ENCODE measurements around the gene BLTP3A. TPM values are rescaled to one million over a fixed set of nuclear protein-coding genes. Genes with fewer than 3 reads are reported as not detected.

The BLTP3A gene
- total RNA-seq, 1 experiment from 2014 or later, result 6.5 TPM

- no peak for DNase-seq (ENCODE audit: low spot score)
- in situ Hi-C loops (cut with HindIII; ENCODE audit: low sequenced_read_pairs), result no loop called here
These were observed 27.9 kb downstream of the BLTP3A start for GRCh38 chr6:34819571-34820480.

- DNase-seq (ENCODE audit: low spot score), result no peak
- in situ Hi-C loops (cut with HindIII; ENCODE audit: low sequenced_read_pairs), result no loop called here
These were observed 37.3 kb downstream of the BLTP3A start for GRCh38 chr6:34829137-34829536.

- no peak for DNase-seq (ENCODE audit: low spot score)
- in situ Hi-C loops (cut with HindIII; ENCODE audit: low sequenced_read_pairs), result no loop called here
These were observed 41.1 kb downstream of the BLTP3A start for GRCh38 chr6:34832942-34833341.

- in situ Hi-C loops (cut with HindIII; ENCODE audit: low sequenced_read_pairs), result no loop called here
- no peak for DNase-seq (ENCODE audit: low spot score)
These were observed 43.1 kb downstream of the BLTP3A start for GRCh38 chr6:34834789-34835518.

- in situ Hi-C loops (cut with HindIII; ENCODE audit: low sequenced_read_pairs), result no loop called here
- DNase-seq (ENCODE audit: low spot score), result no peak
These were observed 44.1 kb downstream of the BLTP3A start for GRCh38 chr6:34836008-34836407.

GRCh38 chr6:34836451-34836850, 44.6 kb downstream of the BLTP3A start:
- in situ Hi-C loops (cut with HindIII; ENCODE audit: low sequenced_read_pairs), result no loop called here
- no peak for DNase-seq (ENCODE audit: low spot score)

GRCh38 chr6:34837528-34837927, 45.6 kb downstream of the BLTP3A start:
- in situ Hi-C loops (cut with HindIII; ENCODE audit: low sequenced_read_pairs), result no loop called here
- no peak for DNase-seq (ENCODE audit: low spot score)

GRCh38 chr6:34839666-34840352, 47.9 kb downstream of the BLTP3A start:
- DNase-seq (ENCODE audit: low spot score), result no peak
- in situ Hi-C loops (cut with HindIII; ENCODE audit: low sequenced_read_pairs), result no loop called here

Other genes with a start within 250 kb of the BLTP3A start
- 0.12 TPM in 1 of 2 replicates, not detected in the other for gene SPDEF, start 235.8 kb upstream of the BLTP3A start, total RNA-seq (2014; rRNA removed; shearing (Covaris generic))
- gene ILRUN, start 95.3 kb upstream of the BLTP3A start, total RNA-seq (2014; rRNA removed; shearing (Covaris generic)), result 39.3 and 51.4 TPM in 2 replicates
- 389 and 447 TPM in 2 replicates for gene SNRPC, start 34.6 kb upstream of the BLTP3A start, total RNA-seq (2014; rRNA removed; shearing (Covaris generic))
- 69.3 and 79.8 TPM in 2 replicates for gene TAF11, start 96.0 kb downstream of the BLTP3A start, total RNA-seq (2014; rRNA removed; shearing (Covaris generic))
- 12.3 and 14.2 TPM in 2 replicates for gene ANKS1A, start 97.2 kb downstream of the BLTP3A start, total RNA-seq (2014; rRNA removed; shearing (Covaris generic))